Fibroblast of the aortic adventitia (primary cell): Measurements from ENCODE around the gene CYP26A1. TPM values are rescaled to one million over a fixed set of nuclear protein-coding genes. Genes with fewer than 3 reads are reported as not detected.

Source experiments
- DNase-seq: peaks from one replicate; pipeline ENCODE4 v3.0.0-alpha.2; 2010; ENCODE audit warnings: low read depth
- H3K4me3 ChIP-seq: 2 replicates; pipeline ENCODE4 v1.5.1; 2011; ENCODE audit warnings: low read depth, mild to moderate bottlenecking, control low read depth, low read length, moderate library complexity
- CTCF ChIP-seq: IDR thresholded peaks from 2 replicates; pipeline ENCODE4 v1.5.1; 2011; ENCODE audit warnings: mild to moderate bottlenecking, low read length, control low read depth, inconsistent platforms; ENCODE audit not compliant: insufficient read depth
- total RNA-seq: library from RNA; depleted of rRNA; stranded (reverse); fragments of >200 nt; gene quantifications from 2 replicates; pipeline ENCODE4 v1.2.3, GENCODE V29; 2012; ENCODE audit warnings: low replicate concordance

The CYP26A1 gene
- total RNA-seq, 1 donor: not detected

- DNase-seq: no peak
- no peak overlapping the region for H3K4me3 ChIP-seq
- TF ChIP-seq CTCF: no peak
Observed at GRCh38 chr10:93063977-93064660, 9.6 kb upstream of the CYP26A1 start.

GRCh38 chr10:93064874-93065660, 8.6 kb upstream of the CYP26A1 start:
- H3K4me3 ChIP-seq: no peak overlapping the region
- DNase-seq: no peak
- no peak for TF ChIP-seq CTCF

GRCh38 chr10:93065675-93066543, 7.8 kb upstream of the CYP26A1 start:
- no peak for TF ChIP-seq CTCF
- H3K4me3 ChIP-seq: no peak overlapping the region
- no peak for DNase-seq

GRCh38 chr10:93066544-93066913, 7.2 kb upstream of the CYP26A1 start:
- no peak for DNase-seq
- TF ChIP-seq CTCF: no peak
- H3K4me3 ChIP-seq: no peak overlapping the region

- DNase-seq: no peak
- no peak for TF ChIP-seq CTCF
- H3K4me3 ChIP-seq: no peak overlapping the region
Observed at GRCh38 chr10:93067443-93068365, 6.0 kb upstream of the CYP26A1 start.
